CD14-positive monocyte (primary cell): ENCODE measurements around the gene PDE4D. TPM values are rescaled to one million over a fixed set of nuclear protein-coding genes. Genes with fewer than 3 reads are reported as not detected.

Experiments used
- DNase-seq, 3 donors: peaks; one replicate each; pipeline ENCODE4 v3.0.0-alpha.2; 2011 to 2022
- H2AFZ ChIP-seq: 2 replicates; pipeline ENCODE4 v1.6.0; 2012; ENCODE audit warnings: mild to moderate bottlenecking, low read depth, low read length, inconsistent platforms; ENCODE audit not compliant: insufficient read depth, poor library complexity, severe bottlenecking
- H3K27ac ChIP-seq, 2 donors: 1 replicate in 1 of 2; 2 replicates in 1 of 2; pipeline ENCODE4 v1.5.1; 2012 to 2013; ENCODE audit warnings: low read length in 2 of 2, control low read depth in 1 of 2, inconsistent platforms in 1 of 2, low read depth in 1 of 2, mild to moderate bottlenecking in 1 of 2
- H3K27me3 ChIP-seq, 2 donors: one replicate each; pipeline versions ENCODE4 v1.6.0 to v1.6.1; 2011 to 2013; ENCODE audit warnings: low read length in 2 of 2; ENCODE audit not compliant: control insufficient read depth in 2 of 2, insufficient read depth in 2 of 2
- H3K36me3 ChIP-seq, 2 donors: replicated peaks in 1 of 2; 1 replicate in 1 of 2; 2 replicates in 1 of 2; pipeline versions ENCODE4 v1.5.1 to v1.6.1; 2012 to 2013; ENCODE audit warnings: low read length in 2 of 2, control low read depth in 1 of 2, inconsistent platforms in 1 of 2, mild to moderate bottlenecking in 1 of 2; ENCODE audit not compliant: insufficient read depth in 2 of 2, control insufficient read depth in 1 of 2
- H3K4me1 ChIP-seq, 2 donors: 1 replicate in 1 of 2; 2 replicates in 1 of 2; pipeline versions ENCODE4 v1.5.1 to v1.6.1; 2012 to 2013; ENCODE audit warnings: low read length in 2 of 2, control low read depth in 1 of 2, inconsistent platforms in 1 of 2, mild to moderate bottlenecking in 1 of 2, moderate library complexity in 1 of 2; ENCODE audit not compliant: insufficient read depth in 2 of 2, control insufficient read depth in 1 of 2
- H3K4me2 ChIP-seq: replicated peaks from 2 replicates; pipeline ENCODE3; 2012; ENCODE audit warnings: low read length, moderate library complexity, mild to moderate bottlenecking; ENCODE audit not compliant: poor library complexity, severe bottlenecking; ENCODE audit errors: extremely low read depth
- H3K4me3 ChIP-seq, 3 experiments: fragments of 200-600 bp in 1 of 3; sonication (generic) in 1 of 3; replicated peaks in 1 of 3; 1 replicate in 2 of 3; 2 replicates in 1 of 3; pipeline ENCODE4 v1.5.1; 2011 to 2013; ENCODE audit warnings: low read length in 3 of 3, mild to moderate bottlenecking in 3 of 3, control low read depth in 2 of 3, low read depth in 2 of 3, inconsistent platforms in 1 of 3, moderate library complexity in 1 of 3
- H3K79me2 ChIP-seq: 2 replicates; pipeline ENCODE4 v1.6.0; 2012; ENCODE audit warnings: mild to moderate bottlenecking, control low read depth, inconsistent platforms, low read length, moderate library complexity; ENCODE audit not compliant: insufficient read depth
- H3K9ac ChIP-seq: 2 replicates; pipeline ENCODE4 v1.6.0; 2017; ENCODE audit warnings: low read length, mild to moderate bottlenecking; ENCODE audit not compliant: insufficient read depth, poor library complexity, severe bottlenecking
- H3K9me3 ChIP-seq, 2 donors: replicated peaks in 1 of 2; 1 replicate in 1 of 2; 2 replicates in 1 of 2; pipeline versions ENCODE4 v1.5.1 to v1.6.1; 2012 to 2013; ENCODE audit warnings: low read length in 2 of 2, control low read depth in 1 of 2; ENCODE audit not compliant: control insufficient read depth in 1 of 2, insufficient read depth in 1 of 2
- H4K20me1 ChIP-seq: 2 replicates; pipeline ENCODE4 v1.6.0; 2012; ENCODE audit warnings: mild to moderate bottlenecking, low read length, control low read depth, moderate library complexity; ENCODE audit not compliant: insufficient read depth
- H3K27ac Mint-ChIP-seq, 7 donors: one replicate each; pipeline ENCODE4 v1.8.0; 2020; ENCODE audit warnings: mild to moderate bottlenecking in 7 of 7, mixed read lengths in 7 of 7, moderate library complexity in 6 of 7, inconsistent platforms in 2 of 7
- H3K27me3 Mint-ChIP-seq, 3 donors: one replicate each; pipeline ENCODE4 v1.8.0; 2021 to 2022; ENCODE audit warnings: low read depth in 3 of 3, mild to moderate bottlenecking in 3 of 3, mixed read lengths in 3 of 3, moderate library complexity in 3 of 3, inconsistent platforms in 1 of 3
- H3K36me3 Mint-ChIP-seq, 2 donors: one replicate each; pipeline ENCODE4 v1.8.0; 2020; ENCODE audit warnings: mixed read lengths in 2 of 2, inconsistent platforms in 1 of 2, mild to moderate bottlenecking in 1 of 2
- H3K4me1 Mint-ChIP-seq: one replicate; pipeline ENCODE4 v1.8.0; 2020; ENCODE audit warnings: mild to moderate bottlenecking, mixed read lengths
- H3K4me3 Mint-ChIP-seq, 2 donors: one replicate each; pipeline ENCODE4 v1.8.0; 2020; ENCODE audit warnings: mild to moderate bottlenecking in 2 of 2, mixed read lengths in 2 of 2, moderate library complexity in 1 of 2
- H3K9me3 Mint-ChIP-seq, 7 donors: one replicate each; pipeline ENCODE4 v1.8.0; 2020 to 2022; ENCODE audit warnings: mixed read lengths in 7 of 7, mild to moderate bottlenecking in 6 of 7, moderate library complexity in 6 of 7, inconsistent platforms in 2 of 7
- CTCF ChIP-seq: fragments of 200-600 bp; IDR thresholded peaks from one replicate; pipeline ENCODE4 v1.8.0; 2022; ENCODE audit warnings: antibody characterized with exemption, mild to moderate bottlenecking
- WGBS: methylation state at CpG from one replicate; pipeline ENCODE4 v1.1.5; 2013; ENCODE audit warnings: missing lambda C conversion rate; ENCODE audit not compliant: insufficient coverage; 5-methylcytosine and 5-hydroxymethylcytosine counted together
- intact Hi-C, 2 donors: fragments of 100-400 bp; cut with micrococcal nuclease; formaldehyde crosslinking; loops; one replicate each; pipeline versions ENCODE4 v1.15.0 to v1.15.1; 2023
- polyA plus RNA-seq, 3 donors: library from polyadenylated mRNA; depleted of rRNA in 1 of 3; unstranded in 2 of 3; stranded (reverse) in 1 of 3; fragments of 300-500 nt in 2 of 3; fragments of >200 nt in 1 of 3; fragmentation: Illumina TruSeq in 2 of 3; gene quantifications; 1 replicate in 2 of 3; 2 replicates in 1 of 3; pipeline ENCODE4 v1.2.3, GENCODE V29; 2012 to 2021

The PDE4D gene
- polyA plus RNA-seq, 3 donors, result 1.9 to 3.4 (median 2.8) TPM

GRCh38 chr5:59617186-59617771 is 276.2 kb downstream of the PDE4D start:
- Mint-ChIP-seq H3K9me3 (no peaks in the 10 kb centered on the region), H3K4me1 (no peaks in the 10 kb centered on the region), H3K27me3 (peaks cover 0 to 1% (median 0%) of the 10 kb centered on the region in 3 donors), H3K36me3 (peaks cover 0 to 6% of the 10 kb centered on the region in 2 donors), H3K4me3 (no peak overlapping the region), H3K27ac (no peak overlapping the region)
- Histone ChIP-seq H3K27me3 (no peaks in the 10 kb centered on the region), H3K4me3 (no peak overlapping the region), H3K9me3 (no peaks in the 10 kb centered on the region), H3K79me2 (no peaks in the 10 kb centered on the region), H3K4me1 (no peaks in the 10 kb centered on the region), H3K9ac (no peak overlapping the region), H4K20me1 (no peaks in the 10 kb centered on the region), H3K4me2 (no peak overlapping the region), H3K36me3 (no peaks in the 10 kb centered on the region), H3K27ac (no peak overlapping the region), H2AFZ (no peak overlapping the region)
- DNase-seq, result no peak
- intact Hi-C loops, result no loop called here
- WGBS, result 100% methylated on average over 4 of the region's 9 CpGs
- no peak for TF ChIP-seq CTCF

- H3K9me3 Mint-ChIP-seq, result no peaks in the 10 kb centered on the region
Measured at GRCh38 chr5:59616413-59616812, 277.1 kb downstream of the PDE4D start.

More at GRCh38 chr5:59616413-59616812, 277.1 kb downstream of the PDE4D start:
- Histone ChIP-seq H4K20me1 (no peaks in the 10 kb centered on the region), H3K4me2 (no peak overlapping the region), H3K9ac (no peak overlapping the region), H3K27me3 (no peaks in the 10 kb centered on the region), H2AFZ (no peak overlapping the region), H3K36me3 (no peaks in the 10 kb centered on the region), H3K4me1 (no peaks in the 10 kb centered on the region), H3K27ac (no peak overlapping the region), H3K9me3 (no peaks in the 10 kb centered on the region), H3K79me2 (no peaks in the 10 kb centered on the region), H3K4me3 (no peak overlapping the region)
- Mint-ChIP-seq H3K4me1 (no peaks in the 10 kb centered on the region), H3K27me3 (peaks cover 0 to 1% (median 0%) of the 10 kb centered on the region in 3 donors), H3K4me3 (no peak overlapping the region), H3K36me3 (peaks cover 0 to 6% of the 10 kb centered on the region in 2 donors), H3K27ac (no peak overlapping the region)
- no peak for DNase-seq
- whole genome bisulfite sequencing, result no CpG with 5 or more reads among the region's 1 CpG
- intact Hi-C loops, result no loop called here
- no peak for TF ChIP-seq CTCF
